Stomach smooth muscle (tissue), 2 donors: ENCODE results near the gene CCNL1.
A peak's percentile ranks its signal among the peaks of the same experiment; 100 is the strongest.

Source experiments
- H3K27ac ChIP-seq: one replicate; pipeline ENCODE4 v1.7.0; 2013; ENCODE audit warnings: mild to moderate bottlenecking, low read length, inconsistent platforms
- H3K27me3 ChIP-seq, 2 donors: one replicate each; pipeline ENCODE4 v1.7.0; 2013; ENCODE audit warnings: low read length in 2 of 2; ENCODE audit not compliant: insufficient read depth in 2 of 2, control insufficient read depth in 1 of 2
- H3K36me3 ChIP-seq, 2 donors: one replicate each; pipeline ENCODE4 v1.7.0; 2013; ENCODE audit warnings: low read length in 2 of 2; ENCODE audit not compliant: control insufficient read depth in 2 of 2, insufficient read depth in 2 of 2
- H3K4me1 ChIP-seq: one replicate; pipeline ENCODE4 v1.7.0; 2013; ENCODE audit warnings: low read length; ENCODE audit not compliant: control insufficient read depth, insufficient read depth
- H3K4me3 ChIP-seq, 2 donors: one replicate each; pipeline ENCODE4 v1.7.0; 2013; ENCODE audit warnings: low read length in 2 of 2
- H3K9ac ChIP-seq, 2 donors: one replicate each; pipeline ENCODE4 v1.7.0; 2013; ENCODE audit warnings: low read length in 2 of 2, mild to moderate bottlenecking in 1 of 2
- H3K9me3 ChIP-seq, 2 donors: one replicate each; pipeline ENCODE4 v1.7.0; 2013; ENCODE audit warnings: low read length in 2 of 2; ENCODE audit not compliant: control insufficient read depth in 2 of 2
- donor health status: healthy.
- donor health status: Pancreatic carcinoma.

Gene CCNL1

DNA sequence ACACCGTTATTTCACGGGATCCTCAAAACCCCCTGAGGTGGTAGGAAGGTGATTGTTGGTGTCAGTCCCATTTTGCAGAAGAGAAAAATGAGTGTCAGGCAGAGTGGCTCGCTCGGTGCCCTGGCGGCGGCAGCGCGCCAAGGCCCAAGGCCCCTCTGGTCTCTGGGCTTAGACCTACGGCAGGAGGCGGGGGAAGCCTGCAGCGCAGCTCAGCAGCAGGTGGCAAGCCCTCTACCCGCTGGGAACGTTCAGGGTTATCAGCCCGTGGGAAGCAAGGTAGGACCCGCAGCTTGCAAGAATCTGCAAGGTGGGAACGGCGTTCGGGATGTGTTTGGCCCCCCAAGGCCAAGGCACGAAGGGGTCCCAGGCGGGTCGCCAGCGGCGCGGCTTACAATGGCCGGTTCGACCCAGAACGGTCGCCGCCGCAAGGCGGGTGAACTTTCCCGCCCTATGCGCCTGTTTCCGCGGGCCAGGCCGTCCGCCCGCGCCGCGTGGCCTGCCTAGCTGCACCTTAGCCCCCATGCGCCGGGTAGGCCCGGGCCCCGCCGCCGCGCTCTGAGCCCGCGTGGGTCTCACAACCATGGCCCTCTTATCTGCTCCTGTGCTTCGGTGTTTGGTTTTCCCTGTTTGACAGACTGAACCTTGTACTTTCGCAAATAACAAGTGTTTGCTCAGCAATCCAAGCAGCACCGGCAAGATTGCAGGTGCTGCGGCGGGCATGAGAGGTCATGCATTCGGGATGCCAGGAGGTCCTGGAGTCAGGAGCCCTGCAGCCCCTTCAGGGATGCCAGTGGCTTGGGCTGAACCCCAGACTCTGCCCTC, 39.7 kb downstream of the CCNL1 start:
- no peak overlapping the region for H3K9ac ChIP-seq
- no peaks in the 10 kb centered on the region for H3K36me3 ChIP-seq
- H3K27me3 ChIP-seq: no peaks in the 10 kb centered on the region
- H3K9me3 ChIP-seq: no peaks in the 10 kb centered on the region
- H3K27ac ChIP-seq: no peak overlapping the region
- H3K4me1 ChIP-seq: no peaks in the 10 kb centered on the region
- no peak overlapping the region for H3K4me3 ChIP-seq

DNA sequence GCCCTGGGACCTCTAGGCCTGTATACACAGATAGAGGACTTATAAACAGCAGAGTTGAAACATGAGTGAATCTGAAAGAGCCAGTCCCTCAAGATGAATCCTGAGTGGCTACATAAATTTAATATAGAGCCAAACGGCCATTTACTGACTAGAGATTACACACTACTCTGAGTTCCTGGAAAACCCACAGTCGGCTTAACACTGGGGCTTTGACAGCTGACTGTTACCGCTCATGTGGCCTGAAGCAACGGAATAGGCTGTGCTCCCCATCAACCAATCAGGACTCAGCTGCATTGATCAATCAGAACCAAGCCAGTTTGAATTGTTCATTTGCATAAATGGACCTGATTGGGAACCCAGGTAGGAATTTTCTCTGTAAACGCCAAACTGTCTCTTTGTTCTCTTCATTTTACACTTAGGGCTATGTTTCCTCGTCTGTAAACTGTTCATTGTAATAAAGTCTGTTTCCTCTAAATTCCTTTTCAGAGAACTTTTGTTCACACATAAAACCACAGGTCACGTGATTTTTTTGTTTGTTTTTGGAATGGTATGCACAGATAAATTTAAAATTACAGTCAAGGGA, 40.5 kb downstream of the CCNL1 start:
- H3K27ac ChIP-seq: no peak overlapping the region
- no peaks in the 10 kb centered on the region for H3K36me3 ChIP-seq
- no peaks in the 10 kb centered on the region for H3K27me3 ChIP-seq
- no peak overlapping the region for H3K4me3 ChIP-seq
- no peaks in the 10 kb centered on the region for H3K9me3 ChIP-seq
- H3K9ac ChIP-seq: no peak overlapping the region
- no peaks in the 10 kb centered on the region for H3K4me1 ChIP-seq

DNA sequence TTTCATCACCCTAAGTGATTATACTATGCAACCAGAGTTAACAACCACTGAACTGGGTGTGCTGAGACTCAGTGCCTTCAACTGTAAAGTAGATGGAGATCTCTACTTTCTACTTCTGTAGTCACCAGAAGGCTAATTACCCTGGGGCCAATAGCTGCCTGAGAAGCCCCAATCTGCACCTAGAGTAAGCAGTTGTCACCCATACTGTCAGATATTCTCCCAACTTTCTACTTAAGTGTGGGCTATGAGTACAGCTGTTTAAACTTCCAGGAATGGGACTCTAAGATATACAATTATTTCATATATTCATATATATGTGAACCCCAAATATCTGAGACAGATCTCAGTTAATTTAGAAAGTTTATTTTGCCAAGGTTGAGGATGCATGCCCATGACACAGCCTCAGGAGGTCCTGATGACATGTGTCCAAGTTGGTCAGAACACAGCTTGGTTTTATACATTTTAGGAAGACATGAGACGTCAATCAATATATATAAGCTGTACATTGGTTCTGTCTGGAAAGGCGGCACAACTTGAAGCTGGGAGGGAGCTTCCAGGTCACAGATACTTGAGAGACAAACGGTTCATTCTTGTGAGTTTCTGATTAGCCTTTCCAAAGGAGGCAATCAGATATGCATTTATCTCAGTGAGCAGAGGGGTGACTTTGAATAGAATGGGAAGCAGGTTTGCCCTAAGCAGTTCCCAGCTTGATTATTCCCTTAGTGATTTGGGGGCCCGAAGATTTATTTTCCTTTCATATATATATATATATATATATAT, 41.9 kb downstream of the CCNL1 start:
- Histone ChIP-seq H3K4me1 (no peaks in the 10 kb centered on the region), H3K9ac (no peak overlapping the region)

DNA sequence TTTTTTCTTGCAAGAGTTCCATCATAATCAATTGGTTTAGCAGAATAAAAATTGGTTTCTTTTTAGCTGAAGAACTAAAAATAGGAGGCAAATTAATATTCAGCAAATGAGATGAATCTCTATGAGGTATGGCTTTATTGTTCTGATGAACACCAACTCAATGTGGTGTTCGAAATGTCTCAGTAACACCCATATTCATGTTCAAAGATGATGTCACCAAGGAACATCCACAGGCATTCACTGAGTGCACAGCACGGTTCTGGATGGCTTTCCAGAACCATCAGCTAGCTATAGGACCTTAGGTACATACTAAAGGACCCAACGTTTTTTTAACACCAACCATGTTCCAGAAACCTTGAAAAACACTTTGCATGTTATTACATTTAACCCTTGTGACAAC, 42.7 kb downstream of the CCNL1 start:
- no peak overlapping the region for H3K4me3 ChIP-seq
- H3K36me3 ChIP-seq: no peaks in the 10 kb centered on the region
- no peak overlapping the region for H3K27ac ChIP-seq
- H3K27me3 ChIP-seq: no peaks in the 10 kb centered on the region
- H3K9ac ChIP-seq: no peak overlapping the region
- H3K4me1 ChIP-seq: no peaks in the 10 kb centered on the region
- no peaks in the 10 kb centered on the region for H3K9me3 ChIP-seq

More for the DNA sequence above, 41.9 kb downstream of the CCNL1 start:
- Histone ChIP-seq H3K27me3 (no peaks in the 10 kb centered on the region), H3K27ac (no peak overlapping the region), H3K36me3 (no peaks in the 10 kb centered on the region), H3K9me3 (no peaks in the 10 kb centered on the region), H3K4me3 (no peak overlapping the region)

DNA sequence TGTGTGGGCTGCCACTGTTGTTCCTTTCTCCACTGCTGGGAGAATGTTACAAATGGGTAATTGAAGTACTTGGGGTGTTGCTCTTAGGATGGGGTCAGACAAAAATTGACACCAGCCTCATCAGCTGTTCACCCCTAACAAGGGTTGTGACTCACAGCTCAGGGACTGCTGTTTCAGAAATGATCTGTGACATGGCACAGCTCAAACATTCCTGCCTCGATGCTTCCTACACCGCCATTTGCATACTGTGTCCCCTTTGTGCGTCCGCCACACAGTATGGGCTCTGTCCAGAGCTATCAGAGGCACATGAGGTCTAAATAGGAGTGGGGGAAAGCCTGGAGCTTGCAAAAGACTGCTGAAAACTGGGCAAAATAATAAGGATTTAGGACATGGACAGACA, 43.9 kb downstream of the CCNL1 start:
- Histone ChIP-seq H3K27ac (no peak overlapping the region), H3K36me3 (no peaks in the 10 kb centered on the region), H3K9me3 (no peaks in the 10 kb centered on the region), H3K4me3 (no peak overlapping the region), H3K9ac (no peak overlapping the region), H3K4me1 (peaks cover 2% of the 10 kb centered on the region), H3K27me3 (no peaks in the 10 kb centered on the region)

DNA sequence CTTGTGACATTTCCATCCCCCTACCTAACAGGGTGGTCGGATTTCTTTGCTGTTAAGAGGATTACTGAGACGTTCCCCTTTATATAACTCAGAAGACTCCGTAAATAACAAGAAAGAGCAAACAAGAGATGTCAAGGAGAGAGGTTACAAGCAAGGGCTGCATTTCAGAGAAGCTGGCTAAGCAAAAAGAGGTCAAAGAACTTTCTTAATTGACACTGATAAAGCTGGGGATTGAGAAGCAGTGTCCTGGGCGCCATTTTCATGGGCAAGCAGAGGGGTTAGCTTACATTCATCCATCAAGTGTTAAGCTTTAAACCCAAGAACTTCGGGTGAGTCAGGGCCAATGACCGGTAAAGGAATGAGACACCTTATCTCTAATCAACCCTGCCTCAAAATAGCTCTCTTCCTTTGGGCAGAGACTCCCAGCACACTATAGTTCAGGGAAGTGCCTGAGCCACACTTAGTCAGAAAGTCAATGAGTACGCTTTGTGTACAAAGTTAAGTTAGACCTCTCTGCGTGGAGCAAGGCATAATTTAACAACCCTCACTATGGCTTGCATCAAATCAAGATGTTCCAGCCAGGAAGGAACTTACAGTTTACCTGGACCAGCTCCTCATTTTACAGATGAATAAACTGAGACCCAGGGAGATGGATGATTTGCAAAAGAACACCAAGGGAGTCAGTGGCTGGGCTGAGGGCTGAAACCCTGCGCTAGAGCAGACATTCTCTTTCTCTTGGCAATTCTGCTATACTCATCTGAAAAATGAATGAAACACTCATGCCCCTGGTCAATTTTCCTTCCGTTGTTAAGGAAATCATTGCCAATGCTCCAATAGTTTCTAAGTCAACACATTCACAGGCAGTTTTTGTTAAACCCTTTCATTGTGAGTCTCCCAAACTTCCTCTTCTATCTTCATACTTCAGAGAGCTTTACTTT, 44.6 kb downstream of the CCNL1 start:
- Histone ChIP-seq H3K4me1 (peaks cover 9% of the 10 kb centered on the region), H3K4me3 (no peak overlapping the region), H3K36me3 (no peaks in the 10 kb centered on the region), H3K27me3 (no peaks in the 10 kb centered on the region), H3K9ac (no peak overlapping the region), H3K9me3 (no peaks in the 10 kb centered on the region), H3K27ac (no peak overlapping the region)

DNA sequence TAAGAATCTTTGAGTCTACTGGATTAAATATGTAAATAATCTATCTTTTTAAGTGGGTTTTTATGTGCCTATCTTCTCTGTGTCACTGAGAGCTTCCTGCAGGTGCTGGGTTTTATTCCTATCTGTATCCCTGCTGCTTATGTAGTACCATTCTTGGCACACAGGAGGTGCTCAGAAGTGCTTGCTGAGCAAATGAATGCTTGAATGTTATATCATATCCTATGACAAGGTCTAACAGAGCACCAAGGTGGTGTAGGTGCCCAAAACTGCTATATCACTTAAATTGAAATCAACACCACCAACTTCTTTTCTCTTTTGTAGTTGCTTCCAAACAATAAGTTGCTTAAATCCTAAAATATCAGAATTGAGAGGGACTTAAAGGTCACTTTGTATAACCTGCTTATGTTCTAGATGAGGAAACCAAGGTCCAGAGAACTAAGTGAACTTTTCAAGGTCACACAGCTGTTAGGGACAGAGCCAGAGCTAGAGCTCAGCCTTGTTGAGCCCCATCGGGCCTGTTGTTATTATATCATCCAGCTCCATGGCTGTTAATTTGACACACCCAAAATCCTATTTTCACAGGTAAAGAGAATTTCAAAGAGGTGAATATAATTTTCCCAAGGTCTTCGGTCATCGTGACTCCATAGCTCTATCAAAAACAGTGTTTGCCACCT, 46.0 kb downstream of the CCNL1 start:
- H3K36me3 ChIP-seq: no peaks in the 10 kb centered on the region
- H3K9ac ChIP-seq: no peak overlapping the region
- H3K27ac ChIP-seq: no peak overlapping the region
- H3K4me1 ChIP-seq: peaks cover 15% of the 10 kb centered on the region
- H3K4me3 ChIP-seq: no peak overlapping the region
- no peaks in the 10 kb centered on the region for H3K27me3 ChIP-seq
- H3K9me3 ChIP-seq: no peaks in the 10 kb centered on the region

DNA sequence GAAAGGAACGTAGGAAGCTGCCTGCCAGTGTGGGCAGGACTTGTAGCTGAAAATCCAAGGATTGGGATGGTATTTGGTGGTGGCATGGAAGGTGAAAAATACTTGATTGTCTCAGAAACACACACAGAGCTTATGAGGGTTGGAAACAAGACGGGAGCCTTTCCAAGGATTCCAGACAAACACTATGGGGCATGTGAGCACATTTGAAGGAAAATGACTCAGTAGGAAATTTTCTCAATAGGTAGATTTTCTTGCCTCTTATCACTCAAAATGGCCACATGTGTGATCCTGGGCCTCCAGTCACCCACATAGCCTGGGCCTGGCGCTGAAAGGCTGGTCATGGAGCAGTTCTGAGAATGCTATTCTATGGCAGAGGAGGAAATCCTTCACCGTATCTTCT, 47.4 kb downstream of the CCNL1 start:
- H3K4me3 ChIP-seq: no peak overlapping the region
- H3K27ac ChIP-seq: no peak overlapping the region
- H3K27me3 ChIP-seq: no peaks in the 10 kb centered on the region
- no peaks in the 10 kb centered on the region for H3K9me3 ChIP-seq
- peaks cover 15% of the 10 kb centered on the region for H3K4me1 ChIP-seq
- no peaks in the 10 kb centered on the region for H3K36me3 ChIP-seq
- no peak overlapping the region for H3K9ac ChIP-seq

DNA sequence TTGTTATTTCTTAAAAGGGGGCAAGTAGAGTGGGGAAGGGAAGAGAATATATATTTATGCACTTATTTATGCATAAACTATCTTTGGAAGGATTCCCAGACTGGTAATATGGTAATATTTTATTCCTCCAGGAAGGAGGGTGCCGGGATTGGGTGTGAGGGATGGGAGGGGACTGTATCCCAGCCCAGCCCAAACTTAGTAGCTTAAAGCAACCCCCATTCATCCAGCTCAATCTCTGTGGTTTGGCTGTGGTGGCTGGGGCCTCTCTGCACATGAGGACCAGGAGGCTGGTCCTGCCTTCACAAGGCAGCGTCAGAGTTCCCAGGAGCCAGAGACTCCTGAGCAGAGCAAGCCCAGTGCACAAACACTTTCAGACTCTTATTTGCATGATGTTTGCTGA, 48.4 kb downstream of the CCNL1 start:
- no peaks in the 10 kb centered on the region for H3K9me3 ChIP-seq
- peaks cover 15% of the 10 kb centered on the region for H3K4me1 ChIP-seq
- H3K9ac ChIP-seq: no peak overlapping the region
- H3K27ac ChIP-seq: peak overlapping the region; percentile 24
- H3K27me3 ChIP-seq: no peaks in the 10 kb centered on the region
- H3K4me3 ChIP-seq: no peak overlapping the region
- no peaks in the 10 kb centered on the region for H3K36me3 ChIP-seq
